Pancreas (tissue), 10 donors: ENCODE measurements around the gene EDDM3A. TPM values are rescaled to one million over a fixed set of nuclear protein-coding genes. Genes with fewer than 3 reads are reported as not detected.
"Not testable (repeated sequence)": the region's sequence is repeated elsewhere in the genome, so short reads cannot be mapped to it uniquely, and the experiment has no call there.

ENCODE experiments used
- ATAC-seq, 4 donors: fragments of 200-7000 bp; cut with Tn5 transposase; one replicate each; pipeline versions ENCODE4 v1.8.0 to v1.9.1; 2020; ENCODE audit warnings: mild to moderate bottlenecking in 4 of 4, moderate library complexity in 4 of 4
- DNase-seq, 6 donors: peaks; one replicate each; pipeline ENCODE4 v3.0.0-alpha.2; 2020
- FAIRE-seq: peaks from 2 replicates; lab custom pipeline; 2012; peaks lifted over from hg19 to GRCh38; lab: Jason Lieb, UNC
- H3K27ac ChIP-seq, 4 donors: fragments of 200-600 bp; sonication (generic); 1 replicate in 3 of 4; 2 replicates in 1 of 4; pipeline versions ENCODE4 v1.5.0 to v1.8.0; 2020
- H3K27me3 ChIP-seq, 4 donors: fragments of 200-600 bp; one replicate each; pipeline ENCODE4 v1.8.0; 2021
- H3K36me3 ChIP-seq, 3 donors: fragments of 200-600 bp; sonication (generic) in 1 of 3; one replicate each; pipeline versions ENCODE4 v1.5.0 to v1.8.0; 2020 to 2021
- H3K4me1 ChIP-seq, 3 donors: fragments of 200-600 bp; one replicate each; pipeline ENCODE4 v1.8.0; 2021
- H3K4me3 ChIP-seq, 4 donors: fragments of 200-600 bp; sonication (generic) in 2 of 4; one replicate each; pipeline versions ENCODE4 v1.5.0 to v1.8.0; 2020 to 2021
- H3K9me3 ChIP-seq, 4 donors: fragments of 200-600 bp; one replicate each; pipeline ENCODE4 v1.8.0; 2021
- CTCF ChIP-seq, 4 donors: fragments of 200-600 bp; sonication (generic) in 3 of 4; IDR thresholded peaks; one replicate each; pipeline versions ENCODE4 v1.5.0 to v1.8.0; 2021; ENCODE audit warnings: antibody characterized with exemption in 4 of 4
- WGBS, 2 donors: extraction: QIAGEN DNeasy Blood & Tissue Kit; methylation state at CpG; one replicate each; pipeline ENCODE4 v1.1.7; 2013; 5-methylcytosine and 5-hydroxymethylcytosine counted together
- intact Hi-C, 3 donors: fragments of 100-400 bp; cut with DNase I; formaldehyde crosslinking; loops; one replicate each; pipeline versions ENCODE4 v1.11.1 to v1.14.2; 2022
- polyA plus RNA-seq, 2 donors: library from polyadenylated mRNA; stranded (reverse); fragments of 200-250 nt; gene quantifications; one replicate each; pipeline ENCODE4 v1.2.3, GENCODE V29; 2013
- total RNA-seq, 6 donors: library from RNA; stranded (reverse); fragmentation: NEBNext Ultra II Directional in 4 of 6; extraction: Animal tissue kit (Norgen Biotek cat#: 25700) in 4 of 6; gene quantifications; one replicate each; pipeline versions ENCODE4 v1.2.1 to v1.2.4, GENCODE V29; 2021 to 2023
- donor health status: healthy with polysubstance abuse.
- donor health status: DM: no; HTN: no; CAD: no; lungs with moderate emphysema.
- donor health status: DM: no; HTN: no; CAD: no.
- donor health status: control.
- donor health status: control.
- donor health status: Bipolar disorder and iron deficiency.
- donor health status: DM: yes; HTN: yes; CAD: no.
- donor health status: DM: no; HTN: no; CAD: no.
- donor health status: DM: no; HTN: no; CAD: no.
- donor health status: DM: yes; HTN: yes; CAD: no.

Gene EDDM3A
- total and polyA plus RNA-seq, 8 donors, result not detected

GRCh38 chr14:20751963-20752562, 6.4 kb downstream of the EDDM3A start:
- 80 to 90% methylated on average over 5 of the region's 5 CpGs for WGBS, 2 donors
- intact Hi-C loops, result loop anchor here in 1 of 3 donors (10.0 kb wide), 1 partner anchor 103 kb away; no protein-coding TSS in a partner anchor
- no peak for DNase-seq
- no peak overlapping the region for H3K27ac ChIP-seq
- no peak for TF ChIP-seq CTCF (IDR thresholded peaks at IDR 0.05)
- FAIRE-seq, result no peak
- no peaks in the 10 kb centered on the region for H3K9me3 ChIP-seq
- no peaks in the 10 kb centered on the region for H3K27me3 ChIP-seq
- no peak for ATAC-seq
- H3K4me1 ChIP-seq, result peaks cover 0 to 3% (median 0%) of the 10 kb centered on the region in 3 donors
- H3K4me3 ChIP-seq, result no peak overlapping the region
- H3K36me3 ChIP-seq, result no peaks in the 10 kb centered on the region

- H3K9me3 ChIP-seq, result no peaks in the 10 kb centered on the region
- H3K4me3 ChIP-seq, result no peak overlapping the region
- no peaks in the 10 kb centered on the region for H3K36me3 ChIP-seq
- TF ChIP-seq CTCF (IDR thresholded peaks at IDR 0.05), result no peak
- intact Hi-C loops, result loop anchor here in 1 of 3 donors (10.0 kb wide), 1 partner anchor 100 kb away; no protein-coding TSS in a partner anchor
- H3K4me1 ChIP-seq, result peaks cover 0 to 3% (median 0%) of the 10 kb centered on the region in 3 donors
- no peak overlapping the region for H3K27ac ChIP-seq
- H3K27me3 ChIP-seq, result no peaks in the 10 kb centered on the region
- FAIRE-seq, result no peak
- WGBS, 2 donors, result 19 to 37% methylated on average over 2 of the region's 2 CpGs
- DNase-seq, result peak in 2 of 6 donors; percentile 8 to 22
- ATAC-seq, result peak; percentile 46 to 83 (median 68)
Observed at GRCh38 chr14:20754308-20754707, 8.6 kb downstream of the EDDM3A start.

GRCh38 chr14:20755037-20755436, 9.3 kb downstream of the EDDM3A start:
- Histone ChIP-seq H3K36me3 (no peaks in the 10 kb centered on the region), H3K4me3 (no peak overlapping the region), H3K9me3 (no peaks in the 10 kb centered on the region), H3K27me3 (no peaks in the 10 kb centered on the region), H3K4me1 (peaks cover 0 to 3% (median 0%) of the 10 kb centered on the region in 3 donors), H3K27ac (no peak overlapping the region)
- intact Hi-C loops, result loop anchor here in 1 of 3 donors (10.0 kb wide), 1 partner anchor 100 kb away; no protein-coding TSS in a partner anchor
- TF ChIP-seq CTCF (IDR thresholded peaks at IDR 0.05), result no peak
- FAIRE-seq (no peak), DNase-seq (no peak), ATAC-seq (no peak)
- WGBS, 2 donors, result 70% methylated on average over 6 of the region's 6 CpGs

- H3K9me3 ChIP-seq, result no peaks in the 10 kb centered on the region
- peak in 3 of 4 donors; percentile 10 to 27 (median 13) for TF ChIP-seq CTCF (IDR thresholded peaks at IDR 0.05)
- H3K4me1 ChIP-seq, result peaks cover 0 to 3% (median 0%) of the 10 kb centered on the region in 3 donors
- DNase-seq (peak in 4 of 6 donors; percentile 11 to 57 (median 42)), ATAC-seq (peak in 3 of 4 donors; percentile 56 to 84 (median 59)), FAIRE-seq (no peak)
- H3K27ac ChIP-seq, result no peak overlapping the region
- WGBS, 2 donors, result 44 to 45% methylated on average over 4 of the region's 4 CpGs
- H3K36me3 ChIP-seq, result no peaks in the 10 kb centered on the region
- no peak overlapping the region for H3K4me3 ChIP-seq
- H3K27me3 ChIP-seq, result no peaks in the 10 kb centered on the region
- intact Hi-C loops, result loop anchor here in 1 of 3 donors (10.0 kb wide), 1 partner anchor 97 kb away; no protein-coding TSS in a partner anchor
Observed at GRCh38 chr14:20757965-20758364, 12.3 kb downstream of the EDDM3A start.

- H3K27ac ChIP-seq, H3K36me3 ChIP-seq, H3K27me3 ChIP-seq, DNase-seq, FAIRE-seq, H3K9me3 ChIP-seq, H3K4me1 ChIP-seq, H3K4me3 ChIP-seq, ATAC-seq: not testable (repeated sequence)
- intact Hi-C loops, result loop anchor here in 1 of 3 donors (10.0 kb wide), 1 partner anchor 95 kb away; no protein-coding TSS in a partner anchor
- WGBS, 2 donors, result 83 to 93% methylated on average over 3 to 5 of the region's 5 CpGs
Observed at GRCh38 chr14:20759465-20759864, 13.8 kb downstream of the EDDM3A start.
